ENCODE data around the gene SIRT1. TPM values are rescaled to one million over a fixed set of nuclear protein-coding genes. Genes with fewer than 3 reads are reported as not detected.
"Not testable (repeated sequence)": the region's sequence is repeated elsewhere in the genome, so short reads cannot be mapped to it uniquely, and the experiment has no call there.

SIRT1 gene
- total RNA-seq: 10 to 100 TPM; 57.6 to 62.9 TPM
- polyA plus RNA-seq (2013, experiment 1 of 2): 25.4 TPM
- 33.2 TPM for polyA plus RNA-seq (2013, experiment 2 of 2)
- total RNA-seq: 33.8 to 192 (median 94.9) reads per million in 172 experiments

- H3K9me3 Mint-ChIP-seq: no peaks in the 10 kb centered on the region
- POLR2A ChIA-PET: interaction anchor here (1.0 to 4.7 kb wide), 6 partner anchors 8 to 448 kb away, joined by 5 to 50 read pairs (median 22); partner anchors contain the start of genes HERC4, HNRNPH3 and PBLD
- H3K4me3 Mint-ChIP-seq: peak within 1 kb of the TSS; percentile 95
- DNase-seq (peak; percentile 88 to 97 (median 92)), ATAC-seq (ENCODE audit: poor library complexity) (peak; percentile 70)
- intact Hi-C loops (cut with DNase I, micrococcal nuclease): loop anchor here (2.0 to 10.0 kb wide), 5 partner anchors 34 to 1070 kb away; partner anchors contain the start of genes HERC4 (in 2 of the 2) and DDX21 (in 1 of the 2)
- H3K4me1 Mint-ChIP-seq (ENCODE audit: low read depth): peaks cover 46% of the 10 kb centered on the region
- Histone ChIP-seq H3K4me3 (ENCODE audit: low read length) (peak within 1 kb of the TSS; percentile 87), H3K27ac (ENCODE audit: low read depth in 1 of 2, low read length in 2 of 2) (peak within 1 kb of the TSS; percentile 78 to 82), H3K27me3 (ENCODE audit: control insufficient read depth in 1 of 2, insufficient read depth in 2 of 2, low read length in 2 of 2) (no peaks in the 10 kb centered on the region), H3K4me1 (ENCODE audit: insufficient read depth, low read length) (peaks cover 24% of the 10 kb centered on the region), H3K36me3 (ENCODE audit: insufficient read depth, low read length) (peaks cover 27% of the 10 kb centered on the region), H3K9me3 (ENCODE audit: control insufficient read depth in 1 of 2, insufficient read depth in 1 of 2, low read length in 2 of 2) (no peaks in the 10 kb centered on the region)
- CTCF ChIA-PET: interaction anchor here (0.8 to 1.1 kb wide), 2 partner anchors 16 to 29 kb away, joined by 3 to 4 read pairs; no protein-coding TSS in a partner anchor
- no peaks in the 10 kb centered on the region for H3K27me3 Mint-ChIP-seq
- peak within 1 kb of the TSS; percentile 91 for H3K27ac Mint-ChIP-seq
- no peak for TF ChIP-seq CTCF (IDR thresholded peaks at IDR 0.05)
- peaks cover 45% of the 10 kb centered on the region for H3K36me3 Mint-ChIP-seq (ENCODE audit: low read depth)
Observed at GRCh38 chr10:67884313-67884841, at the start of gene SIRT1. SIRT1 (plus strand) TSS chr10:67884656; CDS start chr10:67884722, 66 bp downstream.

DNA sequence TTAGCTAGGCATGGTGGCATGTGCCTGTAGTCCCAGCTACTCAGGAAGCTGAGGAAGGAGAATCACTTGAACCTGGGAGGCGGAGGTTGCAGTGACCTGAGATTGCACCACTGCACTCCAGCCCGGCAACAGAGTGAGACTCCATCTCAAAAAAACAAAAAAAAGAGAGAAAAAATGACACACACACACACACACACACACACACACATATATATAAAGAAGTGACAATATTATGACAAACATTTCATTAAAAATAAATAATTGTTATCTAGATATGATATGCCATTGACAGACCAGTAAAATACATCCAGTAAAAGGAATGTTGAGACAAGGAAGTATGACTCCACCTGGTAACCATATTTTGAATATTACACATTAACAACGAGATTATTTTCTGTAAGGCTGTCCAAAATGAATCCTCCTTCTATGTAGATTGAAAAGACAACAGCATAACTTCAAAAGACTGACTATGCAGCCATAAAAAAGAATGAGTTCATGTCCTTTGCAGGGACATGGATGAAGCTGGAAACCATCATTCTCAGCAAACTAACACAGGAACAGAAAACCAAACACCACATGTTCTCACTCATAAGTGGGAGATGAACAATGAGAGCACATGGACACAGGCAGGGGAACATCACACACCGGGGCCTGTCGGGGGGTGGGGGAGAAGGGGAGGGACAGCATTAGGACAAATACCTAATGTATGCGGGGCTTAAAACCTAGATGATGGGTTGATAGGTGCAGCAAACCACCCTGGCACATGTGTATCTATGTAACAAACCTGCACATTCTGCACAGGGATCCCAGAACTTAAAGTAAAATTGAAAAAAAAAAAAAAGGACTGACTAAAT, 48.7 kb upstream of the SIRT1 start:
- H3K4me1 Mint-ChIP-seq (ENCODE audit: low read depth); H3K4me3 Mint-ChIP-seq; H3K9me3 Mint-ChIP-seq; ATAC-seq (ENCODE audit: poor library complexity); DNase-seq; H3K36me3 ChIP-seq (ENCODE audit: insufficient read depth, low read length); H3K27me3 Mint-ChIP-seq; H3K9me3 ChIP-seq (ENCODE audit: control insufficient read depth in 1 of 2, insufficient read depth in 1 of 2, low read length in 2 of 2); H3K4me1 ChIP-seq (ENCODE audit: insufficient read depth, low read length); intact Hi-C loops (cut with DNase I, micrococcal nuclease); H3K36me3 Mint-ChIP-seq (ENCODE audit: low read depth); H3K4me3 ChIP-seq (ENCODE audit: low read length); H3K27me3 ChIP-seq (ENCODE audit: control insufficient read depth in 1 of 2, insufficient read depth in 2 of 2, low read length in 2 of 2); H3K27ac ChIP-seq (ENCODE audit: low read depth in 1 of 2, low read length in 2 of 2); H3K27ac Mint-ChIP-seq; POLR2A ChIA-PET: not testable (repeated sequence)
- CTCF ChIA-PET: interaction anchor here (1.3 kb wide), 1 partner anchor 19 kb away, joined by 3 read pairs; no protein-coding TSS in a partner anchor

GRCh38 chr10:67836488-67836887, 48.0 kb upstream of the SIRT1 start:
- Mint-ChIP-seq H3K4me1 (ENCODE audit: low read depth) (peaks cover 6% of the 10 kb centered on the region), H3K27ac (no peak overlapping the region), H3K9me3 (no peaks in the 10 kb centered on the region), H3K4me3 (no peak overlapping the region), H3K36me3 (ENCODE audit: low read depth) (no peaks in the 10 kb centered on the region), H3K27me3 (no peaks in the 10 kb centered on the region)
- no peaks in the 10 kb centered on the region for H3K27me3 ChIP-seq (ENCODE audit: control insufficient read depth in 1 of 2, insufficient read depth in 2 of 2, low read length in 2 of 2)
- no peak for ATAC-seq (ENCODE audit: poor library complexity)
- TF ChIP-seq CTCF (IDR thresholded peaks at IDR 0.05): no peak
- intact Hi-C loops (cut with DNase I, micrococcal nuclease): no loop called here
- no peak overlapping the region for H3K27ac ChIP-seq (ENCODE audit: low read depth in 1 of 2, low read length in 2 of 2)
- no peaks in the 10 kb centered on the region for H3K4me1 ChIP-seq (ENCODE audit: insufficient read depth, low read length)
- no peak for DNase-seq
- ChIA-PET POLR2A (no interaction called here), CTCF (no interaction called here)
- no peaks in the 10 kb centered on the region for H3K9me3 ChIP-seq (ENCODE audit: control insufficient read depth in 1 of 2, insufficient read depth in 1 of 2, low read length in 2 of 2)
- H3K36me3 ChIP-seq (ENCODE audit: insufficient read depth, low read length): no peaks in the 10 kb centered on the region
- H3K4me3 ChIP-seq (ENCODE audit: low read length): no peak overlapping the region
